ENCODE measurements around the gene TMEM150B.

DNA sequence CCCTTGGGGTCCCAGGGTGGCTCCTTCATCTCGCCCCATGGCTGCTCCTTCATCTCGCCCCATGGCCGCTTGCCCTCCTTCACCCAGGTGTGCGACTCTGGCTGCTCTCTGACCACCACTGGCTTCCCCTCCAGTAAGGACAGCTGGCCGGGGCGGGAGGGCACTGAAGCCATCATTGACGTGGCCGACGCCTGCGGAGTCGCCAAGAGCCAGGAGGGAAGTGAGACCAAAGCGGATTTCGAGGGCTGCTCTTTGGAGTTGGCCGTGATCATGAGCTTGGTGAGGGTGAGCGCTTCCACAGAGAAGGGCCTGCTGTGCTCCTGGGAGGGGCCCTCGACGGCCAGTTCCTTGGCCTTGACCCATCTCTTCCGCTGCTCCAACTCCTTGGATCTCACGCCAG is 33.4 kb upstream of the TMEM150B start:
- TF ChIP-seq TAF1 (IDR thresholded peaks at IDR 0.05; ENCODE audit: low read depth) (no peak), MXI1 (conservative IDR thresholded peaks at IDR 0.05; ENCODE audit: poor library complexity, severe bottlenecking) (no peak), POLR2AphosphoS5 (IDR thresholded peaks at IDR 0.05) (no peak), EZH2 (IDR thresholded peaks at IDR 0.05; ENCODE audit: borderline replicate concordance, insufficient read depth, low read length, poor library complexity, severe bottlenecking) (no peak)
- TF ChIP-seq, protein P1, sequence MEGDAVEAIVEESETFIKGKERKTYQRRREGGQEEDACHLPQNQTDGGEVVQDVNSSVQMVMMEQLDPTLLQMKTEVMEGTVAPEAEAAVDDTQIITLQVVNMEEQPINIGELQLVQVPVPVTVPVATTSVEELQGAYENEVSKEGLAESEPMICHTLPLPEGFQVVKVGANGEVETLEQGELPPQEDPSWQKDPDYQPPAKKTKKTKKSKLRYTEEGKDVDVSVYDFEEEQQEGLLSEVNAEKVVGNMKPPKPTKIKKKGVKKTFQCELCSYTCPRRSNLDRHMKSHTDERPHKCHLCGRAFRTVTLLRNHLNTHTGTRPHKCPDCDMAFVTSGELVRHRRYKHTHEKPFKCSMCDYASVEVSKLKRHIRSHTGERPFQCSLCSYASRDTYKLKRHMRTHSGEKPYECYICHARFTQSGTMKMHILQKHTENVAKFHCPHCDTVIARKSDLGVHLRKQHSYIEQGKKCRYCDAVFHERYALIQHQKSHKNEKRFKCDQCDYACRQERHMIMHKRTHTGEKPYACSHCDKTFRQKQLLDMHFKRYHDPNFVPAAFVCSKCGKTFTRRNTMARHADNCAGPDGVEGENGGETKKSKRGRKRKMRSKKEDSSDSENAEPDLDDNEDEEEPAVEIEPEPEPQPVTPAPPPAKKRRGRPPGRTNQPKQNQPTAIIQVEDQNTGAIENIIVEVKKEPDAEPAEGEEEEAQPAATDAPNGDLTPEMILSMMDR (IDR thresholded peaks at IDR 0.05; ENCODE audit: poor library complexity, severe bottlenecking): no peak

Data from neural cell (in vitro differentiated cells).